Thymus (tissue), 11 donors: ENCODE measurements around the gene TRIM67. TPM values are rescaled to one million over a fixed set of nuclear protein-coding genes. Genes with fewer than 3 reads are reported as not detected.

Source experiments
- DNase-seq, 9 donors: peaks; one replicate each; pipeline ENCODE4 v3.0.0-alpha.2; 2013; ENCODE audit warnings: low spot score in 9 of 9, low read depth in 6 of 9, missing footprints in 1 of 9
- H3K27ac ChIP-seq, 2 donors: one replicate each; pipeline ENCODE4 v1.5.1; 2013; ENCODE audit warnings: control low read depth in 1 of 2, low read depth in 1 of 2, low read length in 1 of 2, mild to moderate bottlenecking in 1 of 2, moderate library complexity in 1 of 2
- H3K27me3 ChIP-seq, 2 donors: one replicate each; pipeline ENCODE4 v1.5.1; 2013; ENCODE audit warnings: low read length in 1 of 2; ENCODE audit not compliant: control insufficient read depth in 2 of 2, insufficient read depth in 1 of 2
- H3K36me3 ChIP-seq, 2 donors: one replicate each; pipeline ENCODE4 v1.5.1; 2013; ENCODE audit warnings: low read length in 1 of 2, mild to moderate bottlenecking in 1 of 2, moderate library complexity in 1 of 2; ENCODE audit not compliant: control insufficient read depth in 2 of 2, insufficient read depth in 2 of 2
- H3K4me1 ChIP-seq, 2 donors: one replicate each; pipeline ENCODE4 v1.5.1; 2013; ENCODE audit warnings: low read length in 2 of 2; ENCODE audit not compliant: control insufficient read depth in 2 of 2, insufficient read depth in 2 of 2
- H3K4me3 ChIP-seq, 2 donors: one replicate each; pipeline ENCODE4 v1.5.1; 2013; ENCODE audit warnings: low read length in 2 of 2, control low read depth in 1 of 2, mild to moderate bottlenecking in 1 of 2
- H3K9me3 ChIP-seq, 2 donors: one replicate each; pipeline ENCODE4 v1.5.1; 2013; ENCODE audit warnings: low read length in 1 of 2, mild to moderate bottlenecking in 1 of 2; ENCODE audit not compliant: control insufficient read depth in 2 of 2, insufficient read depth in 1 of 2
- WGBS: extraction: QIAGEN DNeasy Blood & Tissue Kit; methylation state at CpG from one replicate; pipeline ENCODE4 v1.1.7; 2013; 5-methylcytosine and 5-hydroxymethylcytosine counted together
- polyA plus RNA-seq: library from polyadenylated mRNA; stranded (reverse); fragments of 200-250 nt; gene quantifications from one replicate; pipeline ENCODE4 v1.2.3, GENCODE V29; 2013
- total RNA-seq: library from RNA; stranded (reverse); fragments of 120-200 nt; gene quantifications from one replicate; pipeline ENCODE4 v1.2.4, GENCODE V29; 2013
- donor health status: healthy.

Gene TRIM67
- total and polyA plus RNA-seq, 2 donors = 0.05 TPM

- 14% methylated on average over 97 of the region's 97 CpGs for WGBS
- no peak for DNase-seq
- no peaks in the 10 kb centered on the region for H3K36me3 ChIP-seq
- no peak overlapping the region for H3K4me3 ChIP-seq
- H3K4me1 ChIP-seq = peaks cover 0 to 2% of the 10 kb centered on the region in 2 donors
- H3K27me3 ChIP-seq = peaks cover 56 to 84% of the 10 kb centered on the region in 2 donors
- H3K9me3 ChIP-seq = no peaks in the 10 kb centered on the region
- no peak overlapping the region for H3K27ac ChIP-seq
Measured at GRCh38 chr1:231162970-231163829, 1.3 kb downstream of the TRIM67 start.

- Histone ChIP-seq H3K9me3 (no peaks in the 10 kb centered on the region), H3K27ac (no peak overlapping the region), H3K36me3 (no peaks in the 10 kb centered on the region), H3K27me3 (peaks cover 56 to 82% of the 10 kb centered on the region in 2 donors), H3K4me1 (peaks cover 0 to 2% of the 10 kb centered on the region in 2 donors), H3K4me3 (no peak overlapping the region)
- DNase-seq = no peak
- 30% methylated on average over 23 of the region's 23 CpGs for WGBS
Measured at GRCh38 chr1:231163830-231164427, 2.1 kb downstream of the TRIM67 start.

DNA sequence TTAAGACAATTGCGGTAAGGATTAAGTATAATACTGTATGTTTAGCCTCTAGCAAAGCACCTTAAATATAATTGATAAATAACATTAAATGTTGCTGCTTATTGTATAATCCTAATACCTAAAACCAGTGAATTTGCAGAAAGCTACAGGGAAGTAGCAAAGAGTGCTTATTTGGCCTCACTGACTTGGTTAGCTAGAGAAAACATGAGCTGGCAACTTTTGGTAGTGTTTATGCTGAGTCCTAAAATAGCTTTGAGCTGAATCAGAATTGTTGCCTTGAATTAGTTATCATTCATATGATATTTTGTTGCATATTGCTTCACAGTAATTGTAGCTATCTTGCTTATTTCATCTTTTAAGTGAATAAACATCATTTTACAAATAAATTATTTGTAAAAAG is 3.5 kb downstream of the TRIM67 start:
- WGBS = 96% methylated on average over 1 of the region's 1 CpG
- no peaks in the 10 kb centered on the region for H3K9me3 ChIP-seq
- H3K36me3 ChIP-seq = no peaks in the 10 kb centered on the region
- H3K4me3 ChIP-seq = no peak overlapping the region
- H3K27ac ChIP-seq = no peak overlapping the region
- peaks cover 0 to 2% of the 10 kb centered on the region in 2 donors for H3K4me1 ChIP-seq
- DNase-seq = no peak
- peaks cover 45 to 71% of the 10 kb centered on the region in 2 donors for H3K27me3 ChIP-seq

DNA sequence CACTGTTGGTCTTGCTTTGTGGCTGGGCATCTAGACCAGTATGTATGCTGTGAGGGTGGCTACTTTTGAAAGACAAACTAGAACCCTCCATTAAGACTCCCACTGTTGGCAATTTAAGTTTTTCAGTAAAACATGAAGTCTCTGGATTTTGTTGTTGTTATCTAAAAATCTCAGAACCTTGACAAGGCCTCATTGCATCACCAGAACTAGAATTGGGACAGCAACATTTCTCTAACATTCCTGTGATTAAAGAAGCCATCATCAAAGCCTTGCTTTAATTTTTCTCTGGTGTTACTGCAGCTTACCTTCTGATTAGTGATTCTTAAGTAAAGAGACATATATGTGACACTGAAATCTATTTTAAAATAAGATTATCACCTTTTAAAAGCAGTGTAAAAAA is 4.5 kb downstream of the TRIM67 start:
- Histone ChIP-seq H3K4me1 (peaks cover 0 to 2% of the 10 kb centered on the region in 2 donors), H3K27me3 (peaks cover 35 to 61% of the 10 kb centered on the region in 2 donors), H3K9me3 (no peaks in the 10 kb centered on the region), H3K4me3 (no peak overlapping the region), H3K36me3 (no peaks in the 10 kb centered on the region), H3K27ac (no peak overlapping the region)
- no peak for DNase-seq

DNA sequence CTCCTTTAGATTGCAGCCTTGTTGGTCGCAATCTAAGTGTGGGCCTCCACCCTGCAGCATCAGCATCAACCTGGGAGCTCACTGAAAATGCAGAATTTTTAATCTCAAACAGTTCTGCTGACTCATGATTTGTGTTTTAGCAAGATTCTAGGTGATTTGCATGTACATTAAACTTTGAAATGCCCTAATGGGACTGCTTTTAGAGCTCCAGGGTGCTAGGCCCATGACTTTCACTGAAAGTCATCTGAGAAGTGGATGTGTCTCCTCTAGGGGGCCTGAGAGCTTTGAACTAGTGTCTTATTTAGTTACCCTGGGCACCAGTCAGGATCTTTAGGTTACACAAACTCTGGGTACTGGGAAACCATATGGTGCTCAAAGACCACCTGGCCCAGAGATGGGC is 9.0 kb downstream of the TRIM67 start:
- H3K9me3 ChIP-seq = no peaks in the 10 kb centered on the region
- H3K36me3 ChIP-seq = no peaks in the 10 kb centered on the region
- WGBS = 98% methylated on average over 1 of the region's 1 CpG
- no peak for DNase-seq
- H3K27me3 ChIP-seq = peaks cover 2 to 29% of the 10 kb centered on the region in 2 donors
- H3K4me1 ChIP-seq = no peaks in the 10 kb centered on the region
- no peak overlapping the region for H3K4me3 ChIP-seq
- no peak overlapping the region for H3K27ac ChIP-seq

GRCh38 chr1:231171623-231172197 is 9.9 kb downstream of the TRIM67 start:
- Histone ChIP-seq H3K36me3 (no peaks in the 10 kb centered on the region), H3K27me3 (peaks cover 0 to 24% of the 10 kb centered on the region in 2 donors), H3K4me3 (no peak overlapping the region), H3K9me3 (no peaks in the 10 kb centered on the region), H3K4me1 (no peaks in the 10 kb centered on the region), H3K27ac (no peak overlapping the region)
- no peak for DNase-seq
- 90% methylated on average over 6 of the region's 6 CpGs for WGBS

DNA sequence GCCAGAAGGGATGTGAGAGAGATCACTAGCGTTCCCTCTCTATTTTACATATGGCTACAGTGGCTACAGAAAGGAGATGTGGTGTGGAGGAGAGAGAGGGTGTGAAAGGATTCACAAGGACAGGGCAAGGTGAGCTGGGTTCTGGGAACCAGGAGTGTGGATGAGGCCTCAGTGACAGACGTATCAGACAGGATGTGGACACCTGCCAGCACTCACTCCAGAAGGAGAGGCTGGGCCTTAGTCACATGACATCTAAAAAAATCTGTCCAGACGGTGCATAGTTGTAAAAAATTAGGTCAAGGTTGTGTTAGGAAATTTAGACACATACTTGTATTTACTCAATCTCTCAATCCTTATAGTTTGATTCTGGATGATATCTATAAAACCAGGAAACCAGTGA is 10.6 kb downstream of the TRIM67 start:
- Histone ChIP-seq H3K27me3 (peaks cover 0 to 22% of the 10 kb centered on the region in 2 donors), H3K4me3 (no peak overlapping the region), H3K36me3 (no peaks in the 10 kb centered on the region), H3K4me1 (no peaks in the 10 kb centered on the region), H3K27ac (no peak overlapping the region), H3K9me3 (no peaks in the 10 kb centered on the region)
- no peak for DNase-seq
- 59% methylated on average over 3 of the region's 3 CpGs for WGBS

DNA sequence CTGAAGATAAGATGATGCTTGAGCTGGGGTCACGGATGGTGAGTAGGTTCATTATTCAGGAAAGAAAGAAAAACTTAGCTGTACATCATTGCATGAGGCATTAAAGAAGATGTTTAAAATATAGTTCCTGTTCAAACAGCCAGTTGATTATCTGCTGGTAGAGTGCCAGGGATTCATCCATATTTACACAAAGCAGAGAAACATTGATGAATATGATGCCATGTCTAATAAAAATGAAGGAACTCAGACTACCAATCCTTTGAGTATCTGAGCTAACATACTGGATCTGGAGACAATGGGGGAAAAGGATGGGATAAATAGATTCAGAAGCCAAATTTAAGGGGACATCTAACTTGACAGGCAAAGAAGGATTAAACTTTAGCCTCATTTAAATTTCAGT is 14.6 kb downstream of the TRIM67 start:
- H3K4me3 ChIP-seq = no peak overlapping the region
- H3K27me3 ChIP-seq = peaks cover 0 to 15% of the 10 kb centered on the region in 2 donors
- no peaks in the 10 kb centered on the region for H3K4me1 ChIP-seq
- WGBS = 48% methylated on average over 1 of the region's 1 CpG
- H3K9me3 ChIP-seq = no peaks in the 10 kb centered on the region
- H3K27ac ChIP-seq = no peak overlapping the region
- no peak for DNase-seq
- no peaks in the 10 kb centered on the region for H3K36me3 ChIP-seq

GRCh38 chr1:231177226-231177625 is 15.4 kb downstream of the TRIM67 start:
- H3K4me3 ChIP-seq = no peak overlapping the region
- no peaks in the 10 kb centered on the region for H3K36me3 ChIP-seq
- no peaks in the 10 kb centered on the region for H3K9me3 ChIP-seq
- peaks cover 0 to 17% of the 10 kb centered on the region in 2 donors for H3K27me3 ChIP-seq
- H3K27ac ChIP-seq = no peak overlapping the region
- 72% methylated on average over 5 of the region's 5 CpGs for WGBS
- DNase-seq = no peak
- no peaks in the 10 kb centered on the region for H3K4me1 ChIP-seq
